HG03095 (cell line): Measurements from ENCODE around the gene ARID4B.
"Not testable (repeated sequence)": the region's sequence is repeated elsewhere in the genome, so short reads cannot be mapped to it uniquely, and the experiment has no call there.

ENCODE experiments used
- ATAC-seq: cut with Tn5 transposase; IDR thresholded peaks from one replicate; pipeline ENCODE4 v1.9.1; 2021; ENCODE audit warnings: moderate library complexity; ENCODE audit not compliant: unreplicated experiment

The ARID4B gene

DNA sequence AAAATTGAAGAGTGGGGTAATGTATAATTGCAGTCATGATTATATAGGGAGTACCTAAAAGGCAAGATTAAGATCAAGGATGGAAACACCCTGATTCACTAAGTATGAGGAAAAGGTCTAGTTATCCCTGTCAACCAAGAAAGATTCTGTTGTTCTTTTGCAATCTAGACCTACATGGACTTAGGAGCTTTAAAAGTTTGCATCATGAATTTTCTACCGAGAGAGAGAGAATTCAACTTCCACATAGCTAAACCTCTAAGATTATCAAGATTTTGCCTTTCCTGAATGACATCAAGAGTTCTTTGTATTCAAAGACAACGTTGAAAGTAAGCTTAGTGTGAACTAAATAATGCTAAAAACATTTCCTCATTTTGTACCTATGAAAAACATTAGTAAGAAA, 88.1 kb downstream of the ARID4B start:
- no peak for ATAC-seq

DNA sequence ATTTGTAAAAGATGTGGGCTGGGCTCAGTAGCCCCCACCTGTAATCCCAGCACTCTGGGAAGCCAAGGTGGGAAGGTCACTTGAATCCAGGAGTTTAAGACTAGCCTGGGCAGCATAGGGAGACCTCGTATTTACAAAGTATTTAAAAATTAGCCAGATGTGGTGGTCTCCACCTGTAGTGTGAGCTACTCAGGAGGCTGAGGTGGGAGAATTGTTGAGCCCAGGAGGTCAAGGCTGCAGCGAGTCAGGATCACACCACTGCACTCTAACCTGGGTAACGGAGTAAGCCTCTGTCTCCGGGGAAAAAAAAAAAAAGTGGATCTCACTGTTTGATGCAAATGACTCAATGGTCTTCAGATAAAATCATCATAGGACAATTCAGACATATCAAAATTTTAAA, 89.4 kb downstream of the ARID4B start:
- no peak for ATAC-seq

DNA sequence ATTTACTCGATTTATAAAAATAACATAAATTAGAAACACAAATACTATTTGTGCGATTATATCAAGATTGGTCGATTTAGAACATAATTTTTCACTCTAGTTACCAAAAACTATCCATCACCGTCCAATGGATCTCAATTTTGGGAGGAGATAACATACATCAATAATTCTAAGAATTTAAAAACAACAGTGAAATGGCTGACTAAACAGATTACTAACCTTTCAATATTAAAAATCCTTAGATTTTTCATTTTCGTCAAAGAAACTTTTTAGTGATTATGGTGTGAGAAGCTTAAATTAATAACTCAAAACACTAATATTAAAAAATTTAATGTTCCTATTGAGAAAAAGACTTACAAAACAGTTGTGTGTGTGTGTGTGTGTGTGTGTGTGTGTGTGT, 91.9 kb downstream of the ARID4B start:
- no peak for ATAC-seq

DNA sequence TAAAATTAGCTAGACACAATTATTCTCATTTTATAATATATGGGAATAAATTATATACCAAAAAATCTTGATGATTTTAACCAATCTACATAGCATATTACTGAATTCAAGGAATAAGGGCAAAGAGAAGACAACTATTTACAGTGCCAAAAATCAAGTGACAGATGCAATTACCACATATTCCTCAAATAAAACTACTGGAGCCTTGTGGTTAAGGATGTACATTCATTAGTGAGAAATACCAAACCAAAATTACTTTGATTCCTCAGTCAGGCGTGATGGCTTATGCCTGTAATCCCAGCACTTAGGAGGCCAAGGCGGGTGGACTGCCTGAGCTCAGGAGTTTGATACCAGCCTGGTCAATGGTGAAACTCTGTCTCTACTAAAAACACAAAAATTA, 98.1 kb downstream of the ARID4B start:
- no peak for ATAC-seq

DNA sequence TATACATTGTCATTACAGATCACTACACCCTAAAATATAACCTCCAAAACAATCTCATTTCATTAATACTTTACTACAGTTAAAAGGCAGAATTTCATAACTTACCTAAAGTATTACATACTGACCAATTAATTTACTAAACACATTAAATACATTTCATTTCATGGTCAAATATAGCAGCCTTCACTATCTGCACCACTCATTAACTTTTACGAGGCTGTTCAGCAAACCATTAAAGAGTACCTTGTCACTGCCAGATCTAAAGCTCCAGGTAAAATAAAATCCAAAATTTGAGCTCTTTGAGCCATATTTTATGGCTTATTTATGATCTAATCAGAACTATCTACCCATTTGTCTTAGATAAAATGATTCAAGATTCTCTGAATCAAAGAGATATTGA, 100.6 kb downstream of the ARID4B start:
- ATAC-seq, result no peak

DNA sequence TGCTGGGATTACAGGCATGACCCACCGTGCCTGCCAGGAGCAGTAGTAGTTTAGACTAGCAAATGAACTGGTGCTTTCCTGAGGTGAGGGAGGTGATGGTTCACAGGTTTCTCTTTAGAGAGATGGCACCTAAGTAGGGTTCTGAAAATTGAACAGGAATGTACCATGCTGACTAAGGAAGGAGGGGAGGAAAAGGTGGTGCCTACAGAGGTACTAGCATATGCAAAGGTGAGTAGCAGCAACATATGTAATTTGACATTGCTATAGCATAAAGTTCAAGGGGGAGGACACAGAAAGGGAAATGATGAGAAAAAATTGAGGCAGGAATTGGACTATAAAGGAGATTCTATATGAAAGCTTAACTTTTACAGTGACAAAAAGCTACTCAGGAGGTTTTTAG, 101.0 kb downstream of the ARID4B start:
- ATAC-seq, result no peak

DNA sequence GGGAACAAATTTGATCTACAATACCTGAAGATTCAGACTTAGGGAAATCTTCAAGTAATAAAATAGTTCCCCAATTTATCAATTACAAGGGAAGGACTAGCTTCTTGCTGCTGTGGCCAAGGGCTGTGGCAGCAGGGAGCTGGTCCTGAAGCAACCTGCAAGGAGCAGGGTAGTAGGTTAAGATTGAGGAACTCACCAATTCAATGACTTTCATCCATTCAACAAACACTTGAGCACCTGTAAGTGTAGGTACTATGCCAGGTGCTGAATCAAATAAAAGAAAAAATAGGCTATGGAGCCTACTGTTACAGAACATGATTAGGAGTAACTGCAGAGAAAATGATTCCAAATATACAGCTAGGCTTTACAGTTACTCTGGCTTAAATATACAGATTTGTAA, 102.7 kb downstream of the ARID4B start:
- no peak for ATAC-seq

DNA sequence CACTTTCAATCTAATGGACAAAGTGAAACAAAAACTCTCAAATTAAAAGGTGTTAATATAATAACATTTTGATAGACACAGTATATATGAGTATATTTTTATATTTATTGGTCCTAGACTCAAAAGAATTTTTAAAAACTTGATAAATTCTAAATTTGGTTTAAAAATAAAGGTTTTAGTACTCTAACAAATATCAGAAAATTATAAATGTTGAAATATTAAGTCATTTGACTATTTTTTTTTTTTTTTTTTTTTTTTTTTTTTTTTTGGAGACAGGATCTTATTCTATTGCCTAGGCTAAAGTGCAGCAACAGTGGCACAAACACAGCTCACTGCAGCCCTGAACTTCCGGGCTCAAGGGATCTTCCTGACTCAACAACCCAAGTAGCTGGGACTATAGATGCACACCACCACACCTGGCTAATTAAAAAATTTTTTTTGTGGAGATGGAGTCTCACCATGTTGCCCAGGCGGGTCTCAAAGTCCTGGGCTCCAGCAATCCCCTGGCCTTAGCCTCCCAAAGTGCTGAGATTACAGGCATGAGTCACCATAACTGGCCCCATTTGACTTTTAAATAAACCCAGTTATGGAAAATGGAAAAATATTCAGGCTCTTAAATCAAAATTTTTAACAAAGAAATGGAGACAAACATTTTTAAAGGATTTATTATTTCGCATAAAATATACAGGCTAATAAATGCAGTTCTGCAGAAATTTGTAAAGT, 106.2 kb downstream of the ARID4B start:
- no peak for ATAC-seq

DNA sequence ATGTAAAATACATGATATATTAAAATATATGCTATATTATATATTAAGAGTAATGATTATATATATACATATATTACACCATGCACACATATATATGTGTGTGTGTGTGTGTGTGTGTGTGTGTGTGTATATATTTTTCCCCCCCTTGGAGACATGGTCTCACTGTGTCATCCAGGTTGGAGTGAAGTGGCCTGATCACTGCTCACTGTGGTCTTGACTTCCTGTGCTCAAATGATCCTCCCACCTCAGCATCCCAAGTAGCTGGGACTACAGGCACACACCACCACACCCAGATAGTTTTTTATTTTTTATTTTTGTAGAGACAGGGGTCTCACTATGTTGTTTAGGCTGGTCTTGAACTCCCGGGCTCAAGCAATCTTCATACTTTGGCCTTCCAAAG, 112.5 kb downstream of the ARID4B start:
- ATAC-seq, result no peak

DNA sequence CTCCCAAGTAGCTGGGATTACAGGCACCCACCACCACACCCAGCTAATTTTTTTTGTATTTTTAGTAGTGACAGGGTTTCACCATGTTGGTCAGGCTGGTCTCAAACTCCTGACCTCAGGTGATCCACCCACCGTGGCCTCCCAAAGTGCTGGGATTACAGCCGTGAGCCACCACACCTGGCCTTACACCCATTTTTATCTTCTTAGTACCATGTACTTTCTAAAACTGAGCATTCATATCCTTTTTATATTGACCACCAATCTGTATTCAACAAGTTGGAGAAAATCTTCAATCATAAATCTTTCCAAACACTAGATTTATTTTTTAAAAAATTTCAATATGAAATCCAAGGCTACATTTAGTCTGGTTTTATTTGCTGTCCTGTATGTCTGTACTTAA, 113.0 kb downstream of the ARID4B start:
- ATAC-seq, result not testable (repeated sequence)

DNA sequence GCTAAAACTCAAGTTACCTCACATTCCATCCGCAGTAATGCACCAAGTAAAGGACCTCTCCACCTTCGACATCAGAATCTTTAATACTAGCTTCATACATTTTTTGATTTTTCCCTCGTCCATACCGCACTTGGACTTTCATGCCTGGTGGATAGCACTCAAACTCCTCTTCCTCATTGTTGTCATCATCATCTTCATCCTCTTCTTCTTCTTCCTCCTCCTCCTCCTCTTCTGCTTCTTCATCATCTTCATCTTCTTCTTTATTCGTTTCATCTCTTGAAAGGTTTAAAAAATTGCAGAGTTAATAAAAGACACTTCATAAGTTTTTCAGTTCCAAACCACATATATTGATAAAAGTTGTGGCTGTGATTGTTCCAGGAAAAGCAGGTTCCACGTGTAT, 114.2 kb downstream of the ARID4B start:
- ATAC-seq, result no peak

DNA sequence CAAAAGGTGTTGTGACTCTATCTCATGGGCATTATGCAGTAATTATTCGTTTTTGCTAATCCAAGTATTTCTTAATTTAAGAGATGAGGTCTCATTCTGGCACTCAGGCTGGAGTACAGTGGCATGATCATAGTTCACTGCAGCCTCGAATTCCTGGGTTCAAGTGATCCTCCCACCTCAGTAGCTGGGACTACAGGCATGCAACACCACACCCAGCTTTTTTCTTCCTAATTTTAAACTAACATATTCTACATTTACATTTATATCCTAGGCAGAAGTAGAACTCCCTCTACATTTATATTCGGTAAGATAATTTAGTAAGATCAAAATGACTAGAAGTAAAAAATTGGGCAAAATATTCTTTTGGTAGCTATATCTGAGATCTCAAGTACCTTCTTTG, 116.5 kb downstream of the ARID4B start:
- no peak for ATAC-seq

DNA sequence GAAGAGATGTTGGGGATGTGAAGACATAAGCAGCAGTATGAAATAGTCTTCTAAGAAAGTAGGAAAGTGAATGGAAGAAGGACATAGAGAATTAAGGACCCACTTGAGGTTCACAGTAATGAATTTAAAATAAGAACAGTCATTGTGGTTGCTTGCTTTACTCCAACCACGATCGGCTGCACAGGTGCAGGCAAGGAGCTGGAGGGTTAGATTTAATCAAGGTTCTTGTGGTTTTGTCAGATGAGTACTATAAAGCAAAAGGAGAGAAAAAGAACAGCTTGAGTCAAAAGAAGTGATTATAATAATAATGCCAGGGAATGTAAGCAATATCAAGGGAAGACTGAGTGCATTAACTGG, 120.8 kb downstream of the ARID4B start:
- ATAC-seq, result no peak

DNA sequence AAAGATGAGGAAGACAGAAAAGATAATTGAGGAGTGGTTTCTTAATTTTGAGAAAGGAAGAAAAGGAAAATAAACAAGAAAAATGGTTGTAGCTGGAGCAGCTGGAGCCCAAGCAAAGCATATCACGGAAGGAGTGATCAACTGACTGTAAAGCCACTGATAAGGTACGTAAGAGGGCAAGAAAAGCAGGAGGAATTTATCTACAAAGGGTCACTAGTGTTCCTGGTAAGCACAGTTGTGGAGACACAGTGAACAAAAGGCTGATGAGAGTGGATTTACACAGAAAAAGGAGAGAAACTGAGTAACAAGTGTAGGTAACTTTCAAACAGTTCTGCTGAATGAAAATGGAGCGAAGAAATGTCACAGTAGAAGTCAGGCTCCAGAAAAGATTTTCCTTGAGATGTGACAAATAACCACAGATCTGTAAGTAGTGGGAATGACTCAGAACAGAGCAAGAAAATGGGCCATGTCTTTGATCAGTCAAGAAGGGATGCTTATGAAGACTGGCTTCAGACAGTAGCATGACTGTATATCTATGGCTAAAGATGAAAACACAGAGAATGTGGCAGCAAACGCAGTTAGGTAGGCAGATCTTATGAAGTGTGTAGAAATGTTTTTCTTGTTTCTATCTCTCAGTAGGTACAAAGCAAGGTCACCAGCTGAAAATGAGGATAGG, 121.3 kb downstream of the ARID4B start:
- ATAC-seq, result no peak

DNA sequence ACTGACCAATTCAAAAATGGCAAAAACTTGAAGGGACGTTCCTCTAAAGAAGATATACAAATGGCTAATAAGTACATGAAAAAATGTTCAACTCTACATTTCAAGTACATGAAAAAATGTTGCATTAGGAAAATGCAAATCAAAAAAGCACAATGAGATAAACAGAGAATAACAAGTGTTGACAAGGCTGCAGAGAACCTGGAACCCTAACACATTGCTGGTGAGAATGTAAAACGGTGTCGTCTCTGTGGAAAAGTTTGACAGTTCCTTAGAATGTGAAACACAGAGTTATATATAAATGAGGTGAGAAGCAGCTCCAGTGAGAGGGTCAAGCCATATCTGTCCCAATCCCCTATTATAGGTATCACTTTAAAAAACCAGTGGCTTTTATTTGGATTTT, 122.3 kb downstream of the ARID4B start:
- ATAC-seq, result no peak

DNA sequence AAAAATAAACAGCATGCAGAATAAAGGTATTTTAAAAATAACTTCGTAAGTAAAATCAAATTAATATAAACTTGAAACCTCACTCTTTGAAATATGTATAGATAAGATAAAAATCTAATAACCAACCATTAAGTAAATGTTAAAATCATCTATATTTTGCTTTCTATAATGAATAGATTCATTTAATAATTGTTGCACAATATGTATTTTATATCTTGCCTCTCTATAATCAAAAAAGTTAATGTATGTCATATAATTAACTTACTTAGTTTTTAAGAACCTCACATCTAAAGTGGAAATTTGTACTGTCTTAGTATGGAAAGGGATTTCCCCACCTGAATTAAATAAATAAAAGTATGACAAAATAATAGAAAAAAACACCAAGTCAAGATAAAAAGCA, 124.6 kb downstream of the ARID4B start:
- ATAC-seq, result no peak

DNA sequence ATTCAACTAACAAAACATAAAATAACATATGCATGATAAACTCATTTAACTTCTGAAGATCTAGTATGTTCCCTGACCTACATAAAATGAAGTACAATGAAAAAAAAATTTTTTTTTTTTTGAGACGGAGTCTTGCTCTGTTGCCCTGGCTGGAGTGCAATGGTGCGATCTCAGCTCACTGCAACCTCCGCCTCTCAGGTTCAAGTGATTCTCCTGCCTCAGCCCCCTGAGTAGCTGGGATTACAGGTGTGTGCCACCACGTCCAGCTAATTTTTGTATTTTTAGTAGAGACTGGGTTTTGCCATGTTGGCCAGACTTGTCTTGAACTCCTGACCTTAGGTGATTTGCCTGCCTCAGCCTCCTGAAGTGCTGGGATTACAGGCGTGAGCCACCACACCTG, 125.5 kb downstream of the ARID4B start:
- not testable (repeated sequence) for ATAC-seq

DNA sequence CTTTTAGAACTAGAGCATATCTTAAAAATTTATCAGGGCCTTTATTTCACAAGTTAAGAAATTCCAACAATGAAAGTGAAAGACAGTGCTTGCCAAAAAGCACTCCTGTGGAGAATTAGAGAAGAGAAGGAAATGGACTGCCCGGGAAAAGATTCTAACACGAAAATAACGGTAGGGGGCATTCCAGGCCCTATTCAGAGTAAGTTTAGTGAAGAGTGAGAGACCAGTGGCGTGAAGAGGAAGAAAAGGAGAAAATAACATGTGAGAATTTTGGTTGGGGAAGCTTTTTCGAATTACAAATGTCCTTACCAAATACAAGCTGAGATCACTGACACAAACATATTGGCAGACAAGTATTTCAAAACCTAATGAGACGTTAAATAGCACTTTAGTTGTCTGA, 128.5 kb downstream of the ARID4B start:
- no peak for ATAC-seq

DNA sequence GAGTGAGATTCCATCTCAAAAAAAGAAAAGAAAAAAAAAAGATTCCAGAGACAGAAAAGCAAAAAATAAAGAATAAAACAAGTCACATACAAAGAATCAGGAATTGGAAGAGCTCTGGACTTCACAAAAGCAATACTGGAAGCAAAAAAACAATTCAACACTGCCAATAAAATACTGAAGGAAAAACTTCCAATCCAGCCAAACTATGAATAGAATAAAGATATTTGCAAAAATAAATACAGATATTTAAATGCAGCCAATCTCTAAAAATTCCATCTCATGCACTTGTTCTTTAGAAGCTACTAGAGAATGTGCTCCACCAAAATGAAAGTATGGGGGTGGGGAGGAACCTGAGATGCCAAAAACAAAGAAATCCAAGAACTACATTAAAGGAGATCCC, 137.5 kb downstream of the ARID4B start:
- ATAC-seq, result no peak

DNA sequence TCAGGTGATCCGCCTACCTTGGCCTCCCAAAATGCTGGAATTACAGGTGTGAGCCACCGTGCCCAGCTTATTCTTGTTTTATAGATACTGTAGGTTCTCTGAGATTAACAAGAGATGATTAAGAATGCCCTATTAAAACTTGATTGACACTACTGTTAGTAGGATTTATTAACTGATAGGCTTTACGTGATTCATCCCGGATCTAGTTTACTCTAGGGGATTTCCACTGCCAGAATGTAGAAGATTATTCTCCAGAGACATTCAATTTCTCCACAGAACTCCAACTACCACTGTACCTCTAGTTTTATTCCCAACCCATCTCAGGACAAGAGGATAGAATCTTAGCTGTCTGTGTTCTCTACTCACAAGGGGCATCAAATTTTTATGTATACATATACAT, 140.7 kb downstream of the ARID4B start:
- ATAC-seq, result no peak

DNA sequence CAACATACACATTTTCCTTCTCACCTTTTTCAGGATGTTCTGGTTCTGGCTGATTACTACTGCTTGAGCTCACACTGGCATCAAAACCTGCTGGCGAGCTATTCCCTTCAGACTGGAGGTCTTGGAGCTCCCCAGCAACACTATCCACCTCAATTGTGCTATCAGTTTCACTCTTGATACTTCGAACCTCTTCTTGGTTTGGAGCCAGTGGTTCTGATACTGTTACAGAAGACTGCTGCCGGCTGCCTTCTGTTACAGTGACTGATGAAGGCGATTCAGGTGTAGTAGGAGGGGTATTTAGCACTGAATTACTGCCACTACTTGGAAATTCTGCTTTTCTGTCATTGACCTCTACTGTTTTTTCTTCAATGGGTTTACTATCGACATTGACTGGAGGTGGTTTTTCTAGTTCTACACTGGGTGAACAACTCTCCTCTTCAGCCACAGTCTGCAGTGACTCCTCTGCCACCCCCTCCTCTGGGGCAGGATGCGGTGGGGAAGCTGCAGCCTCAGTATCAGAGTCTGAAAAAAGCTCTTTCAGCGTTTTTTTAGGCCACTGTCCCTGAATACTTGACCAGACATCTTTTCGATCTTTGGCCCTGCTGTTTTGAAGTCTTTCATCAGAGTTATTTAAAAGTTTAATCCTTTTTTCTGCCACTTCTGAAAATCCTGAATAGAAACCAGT, 146.3 kb downstream of the ARID4B start:
- no peak for ATAC-seq

DNA sequence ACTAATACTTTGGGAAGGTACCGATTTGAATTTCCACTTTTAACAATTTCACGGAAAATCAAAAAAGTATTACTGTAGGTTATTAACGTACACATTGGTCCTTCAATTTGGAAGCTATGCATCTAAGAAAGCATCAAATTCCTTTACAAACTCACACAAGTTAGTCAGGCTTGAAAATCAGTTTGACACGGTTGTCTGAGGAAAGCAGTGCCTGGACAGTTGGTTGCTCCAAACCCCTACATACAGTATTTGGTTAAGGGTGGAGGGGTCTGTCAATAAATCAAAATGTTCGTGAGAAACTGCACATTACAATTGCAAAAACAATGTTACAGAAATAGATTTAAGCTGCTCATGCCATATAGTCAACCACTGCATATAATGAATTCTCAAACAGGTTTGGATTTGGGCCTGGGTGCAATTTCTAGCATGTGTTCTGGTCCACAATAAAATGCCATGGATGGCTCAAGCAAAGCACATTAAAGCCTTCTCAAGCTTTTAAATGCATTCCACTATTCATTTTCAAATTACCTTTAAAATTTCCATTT, 147.0 kb downstream of the ARID4B start:
- no peak for ATAC-seq
